Neural progenitor cell (in vitro differentiated cells): ENCODE results near the gene SACM1L.

Experiments used
- CTCF ChIP-seq: fragments of 200-600 bp; sonication (generic); IDR thresholded peaks from 2 replicates; pipeline ENCODE4 v1.5.1; 2017; ENCODE audit warnings: antibody characterized with exemption, mild to moderate bottlenecking
- EZH2phosphoT487 ChIP-seq: fragments of 200-600 bp; sonication (generic); IDR thresholded peaks from 2 replicates; pipeline ENCODE4 v1.6.1; 2017; ENCODE audit warnings: antibody characterized with exemption

GRCh38 chr3:45705839-45706808 lies 16.9 kb downstream of the SACM1L start:
- TF ChIP-seq CTCF (no peak), EZH2phosphoT487 (no peak)
